OCI-LY7 (cell line): ENCODE data around the gene EIF4EBP2. TPM values are rescaled to one million over a fixed set of nuclear protein-coding genes. Genes with fewer than 3 reads are reported as not detected.

Experiments used
- BruUV-seq: library from RNA; stranded (reverse); fragments of 400-500 nt; replicated peaks from 2 replicates; lab custom pipeline; 2021; lab: Mats Ljungman, UMichigan
- CTCF ChIA-PET: fragments of 300-600 bp; sonication (Branson Sonifier 250); formaldehyde crosslinking; loops from one replicate; lab custom pipeline; 2022; ENCODE audit warnings: antibody characterized with exemption; ENCODE audit not compliant: unreplicated experiment; lab: Charles Lee
- POLR2A ChIA-PET: fragments of 300-600 bp; sonication (Branson Sonifier 250); formaldehyde crosslinking; loops from one replicate; lab custom pipeline; 2022; ENCODE audit warnings: antibody characterized with exemption; lab: Charles Lee
- DNase-seq: peaks from one replicate; pipeline ENCODE4 v3.0.0-alpha.2; 2015; ENCODE audit warnings: low spot score
- H2AFZ ChIP-seq: fragments of 200-600 bp; sonication (generic), shearing (Covaris generic); 2 replicates; pipeline ENCODE4 v1.6.1; 2014; ENCODE audit warnings: mild to moderate bottlenecking, antibody characterized with exemption, low read length, moderate library complexity
- H3K27ac ChIP-seq: fragments of 200-600 bp; sonication (generic); 2 replicates; pipeline ENCODE4 v1.5.1; 2014; ENCODE audit warnings: mixed run types, low read depth, mild to moderate bottlenecking, moderate library complexity, low read length, inconsistent platforms; ENCODE audit not compliant: poor library complexity, severe bottlenecking
- H3K36me3 ChIP-seq: fragments of 200-600 bp; sonication (generic); 2 replicates; pipeline ENCODE4 v1.6.1; 2014; ENCODE audit warnings: mild to moderate bottlenecking, antibody characterized with exemption, low read length, moderate library complexity, mixed read lengths; ENCODE audit not compliant: insufficient read depth
- H3K4me1 ChIP-seq: fragments of 200-600 bp; sonication (generic); 2 replicates; pipeline ENCODE4 v1.5.1; 2014; ENCODE audit warnings: mild to moderate bottlenecking, low read length; ENCODE audit not compliant: insufficient read depth, poor library complexity, severe bottlenecking
- H3K4me2 ChIP-seq: fragments of 200-600 bp; sonication (generic); 2 replicates; pipeline ENCODE4 v1.6.1; 2014; ENCODE audit warnings: mild to moderate bottlenecking, low read length
- H3K4me3 ChIP-seq: fragments of 200-600 bp; sonication (generic); 2 replicates; pipeline ENCODE4 v1.5.1; 2014; ENCODE audit warnings: mild to moderate bottlenecking, low read depth, low read length; ENCODE audit not compliant: poor library complexity, severe bottlenecking
- H3K79me2 ChIP-seq: fragments of 200-600 bp; sonication (generic); 2 replicates; pipeline ENCODE4 v1.6.1; 2016; ENCODE audit warnings: low read depth, mild to moderate bottlenecking, low read length, moderate library complexity, mixed read lengths; ENCODE audit not compliant: insufficient read depth
- H3K9me2 ChIP-seq: fragments of 200-600 bp; sonication (generic); 2 replicates; pipeline ENCODE4 v1.6.1; 2016; ENCODE audit warnings: mild to moderate bottlenecking, low read length, mixed read lengths; ENCODE audit not compliant: insufficient read depth
- H3K9me3 ChIP-seq: fragments of 200-600 bp; sonication (generic); 2 replicates; pipeline ENCODE4 v1.6.1; 2014; ENCODE audit warnings: mild to moderate bottlenecking, mixed run types, low read length, mixed read lengths
- H4K20me1 ChIP-seq: fragments of 200-600 bp; sonication (generic); 2 replicates; pipeline ENCODE4 v1.6.1; 2014; ENCODE audit warnings: mild to moderate bottlenecking, antibody characterized with exemption, low read length, moderate library complexity, mixed read lengths; ENCODE audit not compliant: insufficient read depth
- EZH2phosphoT487 ChIP-seq: fragments of 200-600 bp; sonication (generic); IDR thresholded peaks from 2 replicates; pipeline ENCODE4 v1.6.1; 2018; ENCODE audit warnings: low read depth, borderline replicate concordance, mild to moderate bottlenecking, mixed run types, antibody characterized with exemption, low read length, moderate library complexity, mixed read lengths
- intact Hi-C: fragments of 100-400 bp; cut with micrococcal nuclease; formaldehyde crosslinking; loops from one replicate; pipeline ENCODE4 v1.10.0; 2022; ENCODE audit not compliant: unreplicated experiment
- total RNA-seq, 2 experiments: library from RNA; depleted of rRNA in 1 of 2; stranded (reverse); fragments of >200 nt in 1 of 2; shearing (Covaris generic) in 1 of 2; gene quantifications; 2 replicates each; pipeline ENCODE4 v1.2.3, GENCODE V29; 2014 to 2022
- TF ChIP-seq, protein P1 (sequence below): fragments of 200-600 bp; sonication (generic); conservative IDR thresholded peaks from 2 replicates; pipeline ENCODE4 v1.5.1; 2014; ENCODE audit warnings: mild to moderate bottlenecking, antibody characterized with exemption, low read length, moderate library complexity, mixed read lengths

EIF4EBP2 gene
- total RNA-seq, 2 experiments from 2014 or later, result 24.5 to 59.8 TPM

DNA sequence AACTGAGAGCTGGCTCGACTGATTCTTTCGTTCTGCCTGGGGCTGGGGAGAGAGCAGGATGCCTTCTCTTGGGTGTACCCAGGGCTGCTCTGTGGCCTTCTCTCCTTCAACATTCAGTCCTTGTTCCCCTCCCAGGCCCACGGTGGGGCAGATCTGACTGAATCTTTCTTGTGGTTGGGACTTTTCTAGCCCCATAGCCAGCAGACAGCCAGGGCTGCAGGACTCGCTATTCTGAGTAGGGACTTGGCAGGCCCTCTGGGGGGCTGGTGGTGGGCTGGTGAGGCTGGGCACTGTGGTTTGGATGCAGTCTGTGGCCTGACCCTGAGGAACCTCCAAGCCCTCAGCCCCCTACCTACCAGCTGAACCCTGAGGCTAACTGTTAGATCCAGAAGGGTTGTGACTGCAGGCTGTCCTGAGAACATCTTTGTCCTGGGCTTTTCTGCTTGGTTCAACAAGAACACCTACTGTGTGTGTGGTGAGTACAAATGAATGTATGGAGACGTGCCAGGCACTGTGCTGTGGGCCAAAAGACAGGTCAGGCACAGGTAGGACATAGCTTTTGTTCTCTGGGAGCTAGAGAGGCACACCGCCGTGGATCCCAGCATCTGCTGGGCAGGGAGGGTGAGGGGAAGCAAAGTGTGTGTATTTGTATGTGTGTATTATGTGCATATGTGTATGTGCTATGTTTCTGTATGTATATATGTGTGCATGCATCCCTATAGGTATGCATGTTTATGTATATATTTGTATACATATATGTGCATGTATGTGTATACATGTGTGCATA lies 72.5 kb downstream of the EIF4EBP2 start:
- POLR2A ChIA-PET, result interaction anchor here (1.0 to 5.8 kb wide), 4 partner anchors 10 to 67 kb away, joined by 4 to 35 read pairs (median 6); no protein-coding TSS in a partner anchor
- H3K4me2 ChIP-seq, result peak overlapping the region; percentile 82; the same call in 1 of the 2 replicates
- no TSS peak for BruUV-seq
- no peak for DNase-seq
- intact Hi-C loops, result no loop called here
- no peaks in the 10 kb centered on the region for H3K9me2 ChIP-seq
- peaks cover 11% of the 10 kb centered on the region; the same call in 1 of the 2 replicates for H4K20me1 ChIP-seq
- no peak overlapping the region for H2AFZ ChIP-seq
- H3K9me3 ChIP-seq, result no peaks in the 10 kb centered on the region
- CTCF ChIA-PET, result no interaction called here
- peaks cover 21% of the 10 kb centered on the region for H3K36me3 ChIP-seq
- H3K4me1 ChIP-seq, result peaks cover 47% of the 10 kb centered on the region
- TF ChIP-seq, protein P1, sequence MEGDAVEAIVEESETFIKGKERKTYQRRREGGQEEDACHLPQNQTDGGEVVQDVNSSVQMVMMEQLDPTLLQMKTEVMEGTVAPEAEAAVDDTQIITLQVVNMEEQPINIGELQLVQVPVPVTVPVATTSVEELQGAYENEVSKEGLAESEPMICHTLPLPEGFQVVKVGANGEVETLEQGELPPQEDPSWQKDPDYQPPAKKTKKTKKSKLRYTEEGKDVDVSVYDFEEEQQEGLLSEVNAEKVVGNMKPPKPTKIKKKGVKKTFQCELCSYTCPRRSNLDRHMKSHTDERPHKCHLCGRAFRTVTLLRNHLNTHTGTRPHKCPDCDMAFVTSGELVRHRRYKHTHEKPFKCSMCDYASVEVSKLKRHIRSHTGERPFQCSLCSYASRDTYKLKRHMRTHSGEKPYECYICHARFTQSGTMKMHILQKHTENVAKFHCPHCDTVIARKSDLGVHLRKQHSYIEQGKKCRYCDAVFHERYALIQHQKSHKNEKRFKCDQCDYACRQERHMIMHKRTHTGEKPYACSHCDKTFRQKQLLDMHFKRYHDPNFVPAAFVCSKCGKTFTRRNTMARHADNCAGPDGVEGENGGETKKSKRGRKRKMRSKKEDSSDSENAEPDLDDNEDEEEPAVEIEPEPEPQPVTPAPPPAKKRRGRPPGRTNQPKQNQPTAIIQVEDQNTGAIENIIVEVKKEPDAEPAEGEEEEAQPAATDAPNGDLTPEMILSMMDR, result no peak
- TF ChIP-seq EZH2phosphoT487, result no peak
- no peak overlapping the region for H3K27ac ChIP-seq
- peaks cover 27% of the 10 kb centered on the region for H3K79me2 ChIP-seq
- H3K4me3 ChIP-seq, result no peak overlapping the region

DNA sequence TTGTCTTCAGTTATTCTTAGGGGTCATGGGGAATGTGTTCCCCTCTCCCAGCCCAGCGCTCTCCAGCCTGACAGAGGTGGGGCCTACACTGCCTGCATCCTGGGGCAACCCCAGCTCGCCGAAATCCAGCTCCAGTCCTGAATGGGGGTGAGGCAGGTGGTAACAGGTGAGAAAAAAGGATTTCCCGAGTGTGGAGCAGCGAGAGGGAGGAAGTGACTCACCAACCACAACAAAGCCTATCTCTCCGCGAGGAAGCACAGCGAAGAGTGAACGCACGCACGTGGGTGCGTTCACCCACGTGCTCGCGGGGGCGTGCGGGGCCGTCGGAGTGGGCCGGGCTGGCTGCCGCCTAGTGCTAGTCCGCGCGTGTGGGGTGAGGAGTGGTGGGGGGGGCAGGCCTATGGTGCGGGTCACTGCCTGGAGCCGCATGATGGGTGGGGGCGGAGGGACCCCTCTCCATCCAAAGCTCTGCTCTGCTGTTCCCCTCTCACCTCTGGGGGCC lies 73.8 kb downstream of the EIF4EBP2 start:
- intact Hi-C loops, result no loop called here
- Histone ChIP-seq H3K4me2 (peak overlapping the region; percentile 82), H3K27ac (peak overlapping the region; percentile 74), H4K20me1 (peaks cover 21% of the 10 kb centered on the region; the same call in 1 of the 2 replicates), H3K79me2 (peaks cover 40% of the 10 kb centered on the region), H2AFZ (peak overlapping the region; percentile 43; the same call in 1 of the 2 replicates), H3K9me2 (no peaks in the 10 kb centered on the region), H3K36me3 (peaks cover 33% of the 10 kb centered on the region), H3K9me3 (no peaks in the 10 kb centered on the region), H3K4me1 (peaks cover 60% of the 10 kb centered on the region), H3K4me3 (peak overlapping the region; percentile 95)
- ChIA-PET CTCF (no interaction called here), POLR2A (interaction anchor here (1.0 to 5.8 kb wide), 6 partner anchors 9 to 83 kb away, joined by 3 to 35 read pairs (median 4); no protein-coding TSS in a partner anchor)
- no peak for TF ChIP-seq EZH2phosphoT487
- TF ChIP-seq, protein P1, result no peak
- BruUV-seq, result no TSS peak
- DNase-seq, result peak; percentile 85

Other genes starting within 250 kb of the EIF4EBP2 start
- gene SAR1A, start 233.6 kb upstream of the EIF4EBP2 start, total RNA-seq (2014; rRNA removed; shearing (Covaris generic)), result 39.4 and 39.5 TPM in 2 replicates
- 71.0 and 81.4 TPM in 2 replicates for gene SAR1A, start 233.6 kb upstream of the EIF4EBP2 start, total RNA-seq (2022)
- 215 and 221 TPM in 2 replicates for gene PPA1, start 170.7 kb upstream of the EIF4EBP2 start, total RNA-seq (2014; rRNA removed; shearing (Covaris generic))
- 223 and 231 TPM in 2 replicates for gene PPA1, start 170.7 kb upstream of the EIF4EBP2 start, total RNA-seq (2022)
- gene NPFFR1, start 120.1 kb upstream of the EIF4EBP2 start, total RNA-seq (2014; rRNA removed; shearing (Covaris generic)), result not detected in 2 replicates
- gene NPFFR1, start 120.1 kb upstream of the EIF4EBP2 start, total RNA-seq (2022), result not detected in 2 replicates
- 5.8 and 6.1 TPM in 2 replicates for gene LRRC20, start 21.5 kb upstream of the EIF4EBP2 start, total RNA-seq (2014; rRNA removed; shearing (Covaris generic))
- gene LRRC20, start 21.5 kb upstream of the EIF4EBP2 start, total RNA-seq (2022), result 12.2 and 12.8 TPM in 2 replicates
- gene NODAL, start 37.5 kb downstream of the EIF4EBP2 start, total RNA-seq (2014; rRNA removed; shearing (Covaris generic)), result not detected in 2 replicates
- gene NODAL, start 37.5 kb downstream of the EIF4EBP2 start, total RNA-seq (2022), result not detected in 2 replicates
- gene PALD1, start 74.6 kb downstream of the EIF4EBP2 start, total RNA-seq (2014; rRNA removed; shearing (Covaris generic)), result 41.6 and 52.7 TPM in 2 replicates
- 54.5 and 66.7 TPM in 2 replicates for gene PALD1, start 74.6 kb downstream of the EIF4EBP2 start, total RNA-seq (2022)
- gene PRF1, start 198.6 kb downstream of the EIF4EBP2 start, total RNA-seq (2014; rRNA removed; shearing (Covaris generic)), result 4.6 and 7.0 TPM in 2 replicates
- gene PRF1, start 198.6 kb downstream of the EIF4EBP2 start, total RNA-seq (2022), result 5.8 and 6.3 TPM in 2 replicates